ES-I3 (cell line): ENCODE data around the gene OSBPL10.

ENCODE experiments used
- H3K36me3 ChIP-seq: 2 replicates; pipeline ENCODE4 v1.6.1; 2013; ENCODE audit warnings: mild to moderate bottlenecking, low read length, control low read depth, moderate library complexity; ENCODE audit not compliant: insufficient read depth
- H3K4me1 ChIP-seq: 2 replicates; pipeline ENCODE4 v1.6.1; 2013; ENCODE audit warnings: mild to moderate bottlenecking, control low read depth, low read length; ENCODE audit not compliant: insufficient read depth
- H3K9ac ChIP-seq: 2 replicates; pipeline ENCODE4 v1.6.1; 2013; ENCODE audit warnings: low read depth, mild to moderate bottlenecking, low read length, moderate library complexity
- H3K9me3 ChIP-seq: 2 replicates; pipeline ENCODE4 v1.6.1; 2013; ENCODE audit warnings: mild to moderate bottlenecking, low read length, moderate library complexity; ENCODE audit not compliant: control insufficient read depth, insufficient read depth

Gene OSBPL10

DNA sequence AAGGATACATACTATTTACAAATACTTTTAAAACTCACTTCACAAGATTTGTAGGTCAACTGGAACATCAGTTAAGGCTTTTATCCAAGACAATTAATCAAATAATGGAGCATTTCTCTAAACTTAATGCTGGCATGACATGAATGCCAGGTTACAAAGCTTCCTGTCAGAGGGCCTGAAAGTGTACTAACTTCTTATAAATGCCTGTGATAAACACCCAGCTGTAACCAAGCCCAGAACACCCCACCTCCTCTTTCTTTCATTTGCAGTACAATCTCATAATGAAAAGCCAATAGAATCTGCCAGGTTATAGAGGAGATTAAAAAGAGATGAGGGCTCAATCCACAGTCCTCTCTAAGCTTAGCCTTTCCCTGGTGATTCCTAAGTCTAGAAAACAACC, 214.4 kb downstream of the OSBPL10 start:
- H3K9me3 ChIP-seq: no peaks in the 10 kb centered on the region
- H3K9ac ChIP-seq: no peak overlapping the region
- H3K36me3 ChIP-seq: no peaks in the 10 kb centered on the region
- no peaks in the 10 kb centered on the region for H3K4me1 ChIP-seq

DNA sequence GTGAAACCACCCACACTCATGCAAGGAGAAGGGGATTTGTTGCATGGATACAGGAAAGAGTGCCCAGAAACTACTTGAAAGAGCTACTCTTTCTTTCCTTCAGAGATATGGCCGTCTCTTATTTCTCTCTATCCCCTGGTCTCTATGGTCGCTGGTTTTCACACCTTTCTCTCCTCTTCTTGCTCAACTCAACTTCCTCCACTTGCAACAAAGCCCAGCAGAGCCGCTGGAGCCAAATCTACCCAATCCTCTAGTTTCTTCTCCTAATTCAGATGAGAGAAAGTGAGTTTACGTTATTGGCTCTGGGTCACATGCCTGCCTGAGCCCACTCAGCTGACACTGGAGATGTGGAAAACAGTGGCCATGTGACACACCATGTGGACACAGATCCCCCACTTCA, 215.2 kb downstream of the OSBPL10 start:
- Histone ChIP-seq H3K4me1 (no peaks in the 10 kb centered on the region), H3K36me3 (no peaks in the 10 kb centered on the region), H3K9me3 (no peaks in the 10 kb centered on the region), H3K9ac (no peak overlapping the region)

DNA sequence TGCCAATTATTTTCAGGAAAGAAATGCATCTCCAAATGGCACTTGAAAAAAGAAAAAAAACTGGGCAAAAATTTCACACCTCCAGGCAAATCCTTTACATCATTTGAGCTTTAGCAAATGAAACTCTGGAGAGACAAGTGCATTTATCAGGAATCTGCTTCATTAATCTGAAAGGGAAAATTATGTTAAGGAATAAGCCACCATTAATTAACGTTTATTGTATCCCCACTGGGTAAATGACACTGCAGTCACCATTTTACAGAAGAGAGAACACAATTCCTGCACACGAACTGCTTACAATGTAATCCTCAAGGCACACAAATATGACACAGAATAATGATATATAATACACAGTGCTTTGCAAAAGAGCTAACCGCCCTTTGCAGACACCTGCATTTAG, 217.3 kb downstream of the OSBPL10 start:
- Histone ChIP-seq H3K36me3 (no peaks in the 10 kb centered on the region), H3K4me1 (no peaks in the 10 kb centered on the region), H3K9me3 (no peaks in the 10 kb centered on the region), H3K9ac (no peak overlapping the region)

DNA sequence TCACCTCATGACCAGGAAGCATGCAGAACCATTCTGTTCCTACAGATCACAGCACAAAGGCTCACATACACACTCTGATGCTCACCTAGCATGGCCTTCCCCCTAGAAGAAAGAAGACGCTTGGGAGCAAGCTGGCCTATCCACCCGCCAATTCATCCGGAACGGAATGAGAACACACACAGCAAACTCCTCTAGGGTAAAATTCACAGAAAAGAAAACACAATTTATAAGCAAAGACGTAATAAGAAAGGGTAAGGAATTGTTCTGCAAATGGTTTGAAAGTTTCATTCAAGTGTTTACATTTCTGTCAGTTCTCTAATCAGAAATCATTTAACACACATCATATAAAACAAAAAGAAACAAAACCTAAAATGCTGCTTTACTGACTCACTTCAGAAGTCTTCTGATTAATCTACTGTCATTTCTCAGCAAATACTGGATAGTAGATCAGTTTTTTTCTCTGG, 218.1 kb downstream of the OSBPL10 start:
- H3K9ac ChIP-seq: no peak overlapping the region
- no peaks in the 10 kb centered on the region for H3K36me3 ChIP-seq

DNA sequence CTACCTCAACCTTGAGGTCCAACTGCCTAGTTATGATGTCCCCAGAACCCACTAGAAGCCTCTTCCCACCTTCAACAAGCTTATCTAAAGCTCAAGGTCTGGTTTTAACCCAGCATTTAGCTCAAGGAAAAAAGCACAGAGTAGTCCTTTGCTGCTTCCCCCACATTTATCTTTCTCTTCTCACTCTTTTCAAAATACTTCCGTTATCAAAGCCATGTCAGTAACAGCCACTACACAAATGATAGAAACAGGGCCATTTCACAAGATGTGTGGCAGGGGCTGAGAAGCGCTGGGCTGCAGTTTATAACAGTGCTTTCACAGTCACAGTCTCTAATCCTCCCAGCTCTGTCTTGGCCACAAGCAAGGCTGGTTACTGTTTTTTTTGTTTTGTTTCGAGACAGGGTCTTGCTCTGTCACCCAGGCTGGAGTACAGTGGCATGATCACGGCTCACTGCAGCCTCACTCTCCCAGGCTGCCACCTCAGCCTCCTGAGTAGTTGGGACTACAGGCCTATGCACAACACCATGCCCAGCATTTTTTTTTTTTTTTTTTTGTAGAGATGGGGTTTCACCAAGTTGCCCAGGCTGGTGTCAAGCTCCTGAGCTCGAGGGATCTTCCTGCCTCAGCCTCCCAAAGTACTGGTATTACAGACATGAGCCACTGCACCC, 218.8 kb downstream of the OSBPL10 start:
- Histone ChIP-seq H3K36me3 (no peaks in the 10 kb centered on the region), H3K9ac (no peak overlapping the region), H3K9me3 (no peaks in the 10 kb centered on the region), H3K4me1 (no peaks in the 10 kb centered on the region)

More for the DNA sequence above, 218.1 kb downstream of the OSBPL10 start:
- no peaks in the 10 kb centered on the region for H3K9me3 ChIP-seq
- no peaks in the 10 kb centered on the region for H3K4me1 ChIP-seq

DNA sequence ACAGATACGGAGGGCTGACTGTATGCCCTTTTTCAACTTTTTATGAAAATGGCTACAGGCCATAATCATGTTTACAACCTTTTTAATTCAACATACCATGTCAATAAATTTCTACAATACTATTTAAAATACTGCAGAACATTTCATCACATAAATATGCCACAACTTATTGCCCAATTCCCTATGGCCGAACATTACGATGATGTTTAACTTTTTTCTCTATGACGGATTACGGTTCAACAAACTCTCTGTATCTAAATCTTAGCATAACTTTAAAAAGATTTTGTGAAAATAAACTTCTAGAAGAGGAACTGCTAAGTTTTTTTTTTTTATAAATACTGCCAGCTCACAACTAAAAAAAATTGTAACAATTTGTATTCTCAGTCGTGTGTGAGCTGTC, 220.4 kb downstream of the OSBPL10 start:
- H3K9me3 ChIP-seq: no peaks in the 10 kb centered on the region
- no peak overlapping the region for H3K9ac ChIP-seq
- no peaks in the 10 kb centered on the region for H3K36me3 ChIP-seq
- H3K4me1 ChIP-seq: no peaks in the 10 kb centered on the region

DNA sequence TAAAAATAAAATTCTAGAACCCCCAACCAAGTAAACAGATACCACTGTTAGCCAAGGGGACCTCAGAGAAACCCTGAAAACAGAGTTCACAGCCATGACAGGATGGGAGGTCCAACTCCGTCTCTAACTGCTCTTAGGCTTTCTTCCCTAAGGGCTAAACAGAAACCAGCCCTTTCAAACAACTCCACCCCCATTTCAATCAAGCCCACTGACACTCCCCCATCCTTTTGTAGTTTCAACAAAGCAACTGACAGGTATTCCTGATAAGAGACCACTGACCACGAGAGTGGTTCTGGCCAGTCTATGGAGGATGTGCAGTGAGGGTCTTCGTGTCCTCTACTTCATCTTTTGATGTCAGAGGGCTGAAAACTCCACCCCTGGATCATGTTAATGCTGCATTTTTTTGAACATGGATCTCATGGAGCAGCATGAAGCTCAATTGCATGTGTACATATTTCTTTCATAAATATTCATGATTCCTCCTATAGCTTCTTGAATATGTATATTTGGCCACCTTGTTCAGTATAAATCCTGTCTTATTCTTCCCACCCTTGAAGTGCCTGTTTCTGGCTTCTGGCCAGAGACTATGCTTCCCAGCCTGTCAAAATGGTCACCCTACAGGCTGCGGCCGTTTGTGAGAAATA, 222.6 kb downstream of the OSBPL10 start:
- Histone ChIP-seq H3K9ac (no peak overlapping the region), H3K36me3 (no peaks in the 10 kb centered on the region), H3K9me3 (no peaks in the 10 kb centered on the region), H3K4me1 (no peaks in the 10 kb centered on the region)

DNA sequence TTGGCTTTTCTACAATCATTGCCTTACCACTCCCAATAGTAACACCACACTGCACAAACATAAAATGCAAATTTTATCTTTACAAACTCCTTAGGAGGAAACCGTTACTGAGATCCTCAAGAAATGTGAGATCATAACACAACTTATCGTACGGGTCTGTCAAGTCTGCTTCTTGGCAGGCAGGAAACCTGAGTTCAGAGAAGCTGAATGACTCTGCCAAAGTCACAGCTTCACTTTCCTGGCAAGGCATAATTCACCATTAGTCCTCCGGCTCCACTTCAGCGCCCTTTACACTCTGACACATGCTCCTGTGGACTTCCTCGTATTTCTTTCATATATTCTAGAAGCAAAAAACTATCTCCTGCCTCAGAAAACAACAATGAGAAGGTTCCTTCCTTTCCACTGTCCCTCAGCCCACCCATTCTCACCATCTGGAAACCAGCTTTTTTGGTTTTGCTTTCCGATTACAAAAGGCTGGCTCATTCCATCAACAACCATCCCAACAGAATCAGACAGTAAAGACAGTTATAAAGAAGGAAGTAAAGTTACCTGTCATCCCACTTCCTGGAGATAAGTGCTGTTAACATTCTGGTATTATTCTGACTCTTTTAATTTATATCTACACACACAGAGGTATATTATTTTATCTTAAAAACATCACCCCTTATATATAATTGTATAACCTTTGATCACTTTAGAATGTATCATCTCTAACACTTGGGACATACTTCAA, 225.0 kb downstream of the OSBPL10 start:
- no peaks in the 10 kb centered on the region for H3K9me3 ChIP-seq
- no peaks in the 10 kb centered on the region for H3K4me1 ChIP-seq
- H3K36me3 ChIP-seq: no peaks in the 10 kb centered on the region
- no peak overlapping the region for H3K9ac ChIP-seq

DNA sequence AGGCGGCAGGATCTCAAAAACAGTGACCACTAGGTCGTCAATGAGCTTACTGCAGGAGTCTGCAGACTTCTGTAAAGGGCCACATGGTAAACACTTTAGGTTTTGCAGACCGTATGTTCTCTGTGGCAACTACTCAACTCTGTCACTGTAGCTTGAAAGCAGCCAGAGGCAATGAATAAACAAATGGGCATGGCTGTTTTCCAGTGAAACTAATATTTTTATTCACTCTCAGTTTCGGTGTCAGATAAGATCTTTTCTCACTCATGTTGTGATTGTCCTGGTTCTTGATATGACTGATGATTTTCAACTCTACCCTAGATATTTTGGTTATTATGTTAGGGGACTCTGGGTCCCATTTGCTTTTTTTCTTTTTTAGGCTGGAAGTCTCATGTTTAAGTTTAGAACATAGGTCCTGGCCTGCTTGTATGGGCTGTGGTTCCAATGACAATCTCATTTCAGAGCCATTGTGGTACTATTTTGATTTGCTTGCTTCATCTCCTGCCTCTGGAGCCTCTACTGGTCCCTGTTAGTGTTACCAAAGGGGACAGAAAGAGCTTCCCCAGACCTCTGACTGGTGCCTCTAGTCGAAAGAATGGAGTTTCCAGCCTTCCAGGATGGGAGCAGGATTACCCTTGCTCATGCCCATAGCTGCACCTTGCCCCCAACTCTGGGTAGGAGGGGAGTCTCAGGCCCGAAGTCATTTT, 226.3 kb downstream of the OSBPL10 start:
- H3K36me3 ChIP-seq: no peaks in the 10 kb centered on the region
- no peaks in the 10 kb centered on the region for H3K9me3 ChIP-seq
- no peak overlapping the region for H3K9ac ChIP-seq
- H3K4me1 ChIP-seq: no peaks in the 10 kb centered on the region

DNA sequence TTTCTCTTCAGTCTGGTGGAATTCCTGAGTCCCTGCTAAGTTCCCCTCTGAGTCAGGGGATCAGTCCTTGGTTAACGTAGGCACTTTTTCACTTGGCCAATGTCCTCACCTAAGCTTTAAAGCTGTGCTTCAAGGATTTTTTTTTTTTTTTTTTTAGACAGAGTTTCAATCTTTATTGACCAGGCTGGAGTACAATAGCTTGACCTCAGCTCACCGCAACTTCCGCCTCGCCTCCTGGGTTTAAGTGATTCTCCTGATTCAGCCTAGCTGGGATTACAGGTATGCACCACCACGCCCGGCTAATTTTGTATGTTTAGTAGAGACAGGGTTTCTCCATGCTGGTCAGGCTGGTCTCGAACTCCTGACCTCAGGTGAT, 228.0 kb downstream of the OSBPL10 start:
- Histone ChIP-seq H3K4me1 (no peaks in the 10 kb centered on the region), H3K9me3 (no peaks in the 10 kb centered on the region), H3K9ac (no peak overlapping the region), H3K36me3 (no peaks in the 10 kb centered on the region)

DNA sequence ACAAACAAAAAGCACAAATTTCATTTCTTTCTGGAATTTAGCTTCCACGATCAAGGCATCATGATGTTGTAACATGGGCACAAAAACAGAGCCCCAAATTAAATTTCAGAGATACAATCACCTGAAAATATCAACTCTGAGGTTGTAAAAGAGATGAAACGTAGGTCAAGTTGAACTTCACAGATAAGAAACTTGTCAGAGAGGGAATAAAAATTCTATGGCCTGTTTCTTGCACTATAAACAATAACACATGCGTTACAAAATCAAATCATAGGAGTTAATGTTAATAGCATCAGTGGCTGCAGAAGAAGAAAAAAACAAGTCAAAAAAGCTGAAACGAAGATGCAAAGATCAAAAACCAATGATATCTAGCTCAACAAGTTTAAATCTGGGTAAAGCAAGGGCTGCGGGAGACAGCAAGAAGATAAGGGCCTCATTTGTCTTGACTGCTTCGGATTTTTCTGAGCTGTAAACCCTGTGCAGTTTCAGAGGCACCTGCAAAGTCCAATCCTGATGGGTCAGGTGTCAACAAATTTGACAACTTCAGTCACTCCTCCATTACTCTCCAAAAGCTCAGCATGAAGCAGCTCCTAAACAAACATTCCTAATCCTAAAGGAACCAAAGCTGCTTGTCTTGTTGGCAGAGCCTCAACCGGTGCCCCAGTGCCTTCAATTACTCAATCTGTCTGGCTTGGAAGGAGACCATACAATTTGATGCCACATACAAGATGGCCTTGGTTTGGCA, 228.6 kb downstream of the OSBPL10 start:
- H3K4me1 ChIP-seq: no peaks in the 10 kb centered on the region
- no peak overlapping the region for H3K9ac ChIP-seq
- H3K36me3 ChIP-seq: no peaks in the 10 kb centered on the region
- H3K9me3 ChIP-seq: no peaks in the 10 kb centered on the region

DNA sequence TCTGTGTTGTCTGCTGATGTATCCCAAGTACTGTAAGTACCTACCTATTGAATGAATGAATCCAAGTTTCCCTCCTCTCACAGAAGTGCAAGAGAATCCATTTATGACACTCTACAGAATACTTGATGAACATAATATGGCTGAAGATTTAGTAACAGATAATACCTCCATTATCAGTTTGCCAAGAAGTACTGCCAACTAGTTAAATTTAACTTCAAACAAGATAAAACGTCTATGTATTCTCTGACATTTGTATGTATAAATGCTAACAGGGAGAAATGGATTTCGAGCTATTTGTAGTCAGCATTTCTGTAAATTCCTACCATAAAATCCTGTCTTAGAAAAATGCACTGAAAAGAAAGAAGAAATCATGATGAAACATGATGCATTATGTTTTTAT, 230.7 kb downstream of the OSBPL10 start:
- Histone ChIP-seq H3K9me3 (no peaks in the 10 kb centered on the region), H3K4me1 (no peaks in the 10 kb centered on the region), H3K9ac (no peak overlapping the region), H3K36me3 (no peaks in the 10 kb centered on the region)

DNA sequence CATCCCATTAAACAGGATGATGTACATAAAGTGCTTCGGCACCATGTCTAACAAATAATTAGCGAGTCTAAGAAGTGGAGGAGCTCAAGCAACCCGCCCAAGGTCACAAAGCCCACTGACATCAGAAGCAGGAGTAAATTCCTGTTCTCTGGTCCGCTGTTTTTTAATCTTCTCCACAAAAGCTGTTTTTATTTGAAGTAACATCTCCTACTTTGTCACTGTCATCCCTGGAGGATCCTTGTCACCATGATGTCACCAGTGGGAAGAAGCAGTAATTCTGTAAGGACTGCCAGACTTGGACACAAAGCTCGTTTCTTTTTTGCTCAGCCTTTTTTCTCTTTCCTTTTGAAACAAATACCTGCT, 232.1 kb downstream of the OSBPL10 start:
- Histone ChIP-seq H3K36me3 (no peaks in the 10 kb centered on the region), H3K9ac (no peak overlapping the region), H3K4me1 (no peaks in the 10 kb centered on the region), H3K9me3 (no peaks in the 10 kb centered on the region)

DNA sequence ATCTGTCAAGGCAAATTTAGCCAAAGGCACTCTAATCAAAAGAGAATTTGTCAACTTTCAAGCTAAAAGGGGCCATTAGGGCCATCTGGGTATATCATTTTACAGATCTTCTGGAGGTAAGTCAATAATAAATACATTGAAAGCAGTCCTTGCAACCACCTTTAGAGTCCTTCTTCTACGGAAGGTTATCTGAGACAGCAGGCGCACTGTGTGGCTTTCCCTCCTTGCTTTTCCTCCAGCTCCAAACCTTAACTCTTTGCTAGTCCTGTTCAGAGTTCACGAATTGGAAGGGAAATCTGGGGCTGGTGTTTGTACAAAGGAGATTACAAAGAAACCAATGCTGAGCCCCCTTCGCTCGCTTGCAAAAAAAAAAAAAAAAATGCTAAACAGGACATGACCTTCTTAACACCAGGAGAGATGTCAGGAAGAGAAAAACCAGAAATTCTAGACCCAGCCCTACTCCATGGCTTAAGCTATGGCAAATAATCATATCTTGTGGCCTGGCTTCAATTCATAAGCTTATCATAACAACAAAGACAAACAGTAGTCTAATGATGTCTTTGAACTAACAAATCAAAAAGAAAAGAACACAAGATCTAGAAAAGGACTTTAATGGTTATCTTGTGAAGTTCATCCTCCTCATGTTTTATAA, 232.7 kb downstream of the OSBPL10 start:
- no peak overlapping the region for H3K9ac ChIP-seq
- H3K9me3 ChIP-seq: no peaks in the 10 kb centered on the region
- no peaks in the 10 kb centered on the region for H3K4me1 ChIP-seq
- no peaks in the 10 kb centered on the region for H3K36me3 ChIP-seq
